H9 (cell line): ENCODE measurements around the gene LRRC41. TPM values are rescaled to one million over a fixed set of nuclear protein-coding genes. Genes with fewer than 3 reads are reported as not detected.

ENCODE experiments used
- DNase-seq: peaks from one replicate; pipeline ENCODE4 v3.0.0-alpha.2; 2017
- H2AFZ ChIP-seq: one replicate; pipeline ENCODE4 v1.6.1; 2013; ENCODE audit warnings: mild to moderate bottlenecking, low read length, control low read depth, moderate library complexity
- H2AK5ac ChIP-seq: 2 replicates; pipeline ENCODE4 v1.6.1; 2013; ENCODE audit warnings: low read length, control low read depth, mixed read lengths; ENCODE audit not compliant: insufficient read length
- H2BK120ac ChIP-seq: one replicate; pipeline ENCODE4 v1.6.1; 2013; ENCODE audit warnings: low read depth, mild to moderate bottlenecking, low read length, control low read depth, inconsistent platforms; ENCODE audit not compliant: poor library complexity, severe bottlenecking
- H2BK12ac ChIP-seq: 2 replicates; pipeline ENCODE4 v1.6.1; 2013; ENCODE audit warnings: low read length, control low read depth, mixed read lengths, low read depth; ENCODE audit not compliant: insufficient read length
- H2BK15ac ChIP-seq: 2 replicates; pipeline ENCODE4 v1.6.1; 2013; ENCODE audit warnings: low read depth, low read length, control low read depth
- H2BK20ac ChIP-seq: one replicate; pipeline ENCODE4 v1.6.1; 2013; ENCODE audit warnings: low read depth, mild to moderate bottlenecking, low read length, control low read depth, inconsistent platforms; ENCODE audit not compliant: poor library complexity, severe bottlenecking
- H2BK5ac ChIP-seq: 2 replicates; pipeline ENCODE4 v1.6.1; 2013; ENCODE audit warnings: low read length, control low read depth, mixed read lengths; ENCODE audit not compliant: insufficient read length
- H3K14ac ChIP-seq: 2 replicates; pipeline ENCODE4 v1.6.1; 2013; ENCODE audit warnings: low read length, control low read depth; ENCODE audit not compliant: insufficient read depth
- H3K18ac ChIP-seq: 2 replicates; pipeline ENCODE4 v1.6.1; 2013; ENCODE audit warnings: low read depth, mild to moderate bottlenecking, mixed read lengths, low read length, control low read depth; ENCODE audit not compliant: insufficient read length
- H3K23ac ChIP-seq: 2 replicates; pipeline ENCODE4 v1.6.1; 2013; ENCODE audit warnings: low read length, control low read depth, mixed read lengths, low read depth; ENCODE audit not compliant: insufficient read length
- H3K23me2 ChIP-seq: 2 replicates; pipeline ENCODE4 v1.6.1; 2013; ENCODE audit warnings: low read depth, mild to moderate bottlenecking, mixed read lengths, low read length, control low read depth; ENCODE audit not compliant: insufficient read length, poor library complexity, severe bottlenecking
- H3K27ac ChIP-seq: 2 replicates; pipeline ENCODE4 v1.5.1; 2013; ENCODE audit warnings: low read length, control low read depth, mixed read lengths, low read depth; ENCODE audit not compliant: insufficient read length
- H3K27me3 ChIP-seq: 2 replicates; pipeline ENCODE4 v1.6.1; 2013; ENCODE audit warnings: low read length, control low read depth, inconsistent platforms; ENCODE audit not compliant: insufficient read depth
- H3K4ac ChIP-seq: 2 replicates; pipeline ENCODE4 v1.6.1; 2013; ENCODE audit warnings: low read depth, mild to moderate bottlenecking, control low read depth, inconsistent platforms, low read length, moderate library complexity
- H3K4me1 ChIP-seq: 2 replicates; pipeline ENCODE4 v1.6.1; 2013; ENCODE audit warnings: low read length, control low read depth, inconsistent platforms; ENCODE audit not compliant: insufficient read depth
- H3K4me2 ChIP-seq: 2 replicates; pipeline ENCODE4 v1.6.1; 2013; ENCODE audit warnings: low read length, control low read depth, mixed read lengths; ENCODE audit not compliant: insufficient read length, insufficient read depth
- H3K56ac ChIP-seq: 2 replicates; pipeline ENCODE4 v1.6.1; 2013; ENCODE audit warnings: low read depth, mild to moderate bottlenecking, mixed read lengths, low read length, control low read depth; ENCODE audit not compliant: insufficient read length
- H3K79me1 ChIP-seq: 2 replicates; pipeline ENCODE4 v1.6.1; 2013; ENCODE audit warnings: low read depth, mild to moderate bottlenecking, moderate library complexity, low read length, control low read depth, inconsistent platforms; ENCODE audit not compliant: insufficient read depth, poor library complexity, severe bottlenecking
- H3K79me2 ChIP-seq: 2 replicates; pipeline ENCODE4 v1.6.1; 2013; ENCODE audit warnings: low read length, control low read depth, inconsistent platforms; ENCODE audit not compliant: insufficient read depth
- H3K9ac ChIP-seq: 2 replicates; pipeline ENCODE4 v1.6.1; 2013; ENCODE audit warnings: low read length, control low read depth, mixed read lengths; ENCODE audit not compliant: insufficient read length; ENCODE audit errors: extremely low read depth
- H3K9me3 ChIP-seq: one replicate; pipeline ENCODE4 v1.6.1; 2013; ENCODE audit warnings: low read depth, low read length, inconsistent platforms; ENCODE audit not compliant: control insufficient read depth
- H3T11ph ChIP-seq: one replicate; pipeline ENCODE4 v1.6.1; 2013; ENCODE audit warnings: mild to moderate bottlenecking, low read length, control low read depth, inconsistent platforms
- H4K20me1 ChIP-seq: one replicate; pipeline ENCODE4 v1.6.1; 2013; ENCODE audit not compliant: control insufficient read depth, insufficient read length, insufficient read depth
- H4K5ac ChIP-seq: 2 replicates; pipeline ENCODE4 v1.6.1; 2013; ENCODE audit warnings: low read depth, mild to moderate bottlenecking, mixed read lengths, low read length, control low read depth; ENCODE audit not compliant: insufficient read length
- H4K8ac ChIP-seq: replicated peaks from 2 replicates; pipeline ENCODE4 v1.6.1; 2013; ENCODE audit warnings: low read length, control low read depth, mixed read lengths, low read depth; ENCODE audit not compliant: insufficient read length
- H4K91ac ChIP-seq: 2 replicates; pipeline ENCODE4 v1.6.1; 2013; ENCODE audit warnings: low read depth, mild to moderate bottlenecking, moderate library complexity, mixed read lengths, low read length, control low read depth; ENCODE audit not compliant: insufficient read length
- H3K27ac Mint-ChIP-seq, 3 experiments: 2 replicates in 2 of 3; 3 replicates in 1 of 3; pipeline ENCODE4 v1.8.0; 2020 to 2021; ENCODE audit warnings: mixed read lengths in 3 of 3, mild to moderate bottlenecking in 1 of 3, moderate library complexity in 1 of 3
- H3K27me3 Mint-ChIP-seq: 2 replicates; pipeline ENCODE4 v1.8.0; 2021; ENCODE audit warnings: low read depth, mild to moderate bottlenecking, moderate library complexity, mixed read lengths
- H3K36me3 Mint-ChIP-seq, 3 experiments: 2 replicates in 2 of 3; 3 replicates in 1 of 3; pipeline ENCODE4 v1.8.0; 2020 to 2021; ENCODE audit warnings: low read depth in 3 of 3, mixed read lengths in 3 of 3; ENCODE audit not compliant: insufficient read depth in 1 of 3
- H3K4me1 Mint-ChIP-seq, 2 experiments: 2 replicates each; pipeline ENCODE4 v1.8.0; 2020; ENCODE audit warnings: mixed read lengths in 2 of 2
- H3K4me3 Mint-ChIP-seq, 2 experiments: 2 replicates in 1 of 2; 3 replicates in 1 of 2; pipeline ENCODE4 v1.8.0; 2020 to 2021; ENCODE audit warnings: mild to moderate bottlenecking in 2 of 2, mixed read lengths in 2 of 2, moderate library complexity in 1 of 2
- H3K9me3 Mint-ChIP-seq, 2 experiments: 2 replicates in 1 of 2; 3 replicates in 1 of 2; pipeline ENCODE4 v1.8.0; 2020; ENCODE audit warnings: mild to moderate bottlenecking in 2 of 2, mixed read lengths in 2 of 2, moderate library complexity in 1 of 2
- WGBS: extraction: QIAGEN DNeasy Blood & Tissue Kit; methylation state at CpG from one replicate; pipeline ENCODE4 v1.1.7; 2013; ENCODE audit warnings: missing lambda C conversion rate, low lambda C conversion rate, mixed read lengths; ENCODE audit not compliant: insufficient read length; ENCODE audit errors: extremely low coverage; 5-methylcytosine and 5-hydroxymethylcytosine counted together
- total RNA-seq: library from RNA; stranded (reverse); gene quantifications from 2 replicates; pipeline ENCODE4 v1.2.1, GENCODE V29; 2021
- TF ChIP-seq, protein P1 (sequence below): fragments of 200-600 bp; sonication (generic); conservative IDR thresholded peaks from 3 replicates; pipeline ENCODE4 v1.8.0; 2021; ENCODE audit warnings: antibody characterized with exemption, mild to moderate bottlenecking

Gene LRRC41
- total RNA-seq, 1 experiment from 2014 or later, result 62.6 TPM

DNA sequence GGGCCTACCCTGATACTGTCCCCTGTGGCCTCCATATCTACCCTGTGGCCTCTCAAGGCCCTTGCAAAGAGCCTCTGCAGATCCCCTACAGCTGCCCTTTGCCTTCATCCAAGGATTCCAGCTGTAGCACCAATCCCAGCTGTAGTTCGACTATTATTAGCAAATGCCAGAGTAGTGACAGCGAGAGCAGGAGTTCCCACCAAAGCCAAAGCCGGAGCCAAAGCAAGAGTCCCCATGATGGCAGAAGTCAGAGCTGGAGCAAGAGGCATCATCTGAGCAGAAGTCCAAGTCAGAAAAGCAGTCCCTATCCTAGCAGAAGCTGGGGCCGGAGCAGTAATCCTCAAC is 39.9 kb upstream of the LRRC41 start:
- TF ChIP-seq, protein P1, sequence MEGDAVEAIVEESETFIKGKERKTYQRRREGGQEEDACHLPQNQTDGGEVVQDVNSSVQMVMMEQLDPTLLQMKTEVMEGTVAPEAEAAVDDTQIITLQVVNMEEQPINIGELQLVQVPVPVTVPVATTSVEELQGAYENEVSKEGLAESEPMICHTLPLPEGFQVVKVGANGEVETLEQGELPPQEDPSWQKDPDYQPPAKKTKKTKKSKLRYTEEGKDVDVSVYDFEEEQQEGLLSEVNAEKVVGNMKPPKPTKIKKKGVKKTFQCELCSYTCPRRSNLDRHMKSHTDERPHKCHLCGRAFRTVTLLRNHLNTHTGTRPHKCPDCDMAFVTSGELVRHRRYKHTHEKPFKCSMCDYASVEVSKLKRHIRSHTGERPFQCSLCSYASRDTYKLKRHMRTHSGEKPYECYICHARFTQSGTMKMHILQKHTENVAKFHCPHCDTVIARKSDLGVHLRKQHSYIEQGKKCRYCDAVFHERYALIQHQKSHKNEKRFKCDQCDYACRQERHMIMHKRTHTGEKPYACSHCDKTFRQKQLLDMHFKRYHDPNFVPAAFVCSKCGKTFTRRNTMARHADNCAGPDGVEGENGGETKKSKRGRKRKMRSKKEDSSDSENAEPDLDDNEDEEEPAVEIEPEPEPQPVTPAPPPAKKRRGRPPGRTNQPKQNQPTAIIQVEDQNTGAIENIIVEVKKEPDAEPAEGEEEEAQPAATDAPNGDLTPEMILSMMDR, result no peak
- Histone ChIP-seq H3K18ac (no peak overlapping the region), H3K9me3 (no peaks in the 10 kb centered on the region), H3K79me1 (no peaks in the 10 kb centered on the region), H3K14ac (no peak overlapping the region), H2BK15ac (no peak overlapping the region), H2BK120ac (no peak overlapping the region), H4K5ac (no peak overlapping the region), H3K9ac (no peak overlapping the region), H2BK12ac (no peak overlapping the region), H4K91ac (no peak overlapping the region), H3K79me2 (no peaks in the 10 kb centered on the region), H2AFZ (no peak overlapping the region), H3K27ac (no peak overlapping the region), H3K4me1 (no peaks in the 10 kb centered on the region; the same call in 1 of the 2 replicates), H2AK5ac (no peak overlapping the region), H2BK5ac (no peak overlapping the region), H3K4me2 (no peak overlapping the region), H3K4ac (no peak overlapping the region), H3K27me3 (no peaks in the 10 kb centered on the region), H3T11ph (no peak overlapping the region), H4K8ac (no peak overlapping the region), H4K20me1 (no peaks in the 10 kb centered on the region), H3K56ac (no peak overlapping the region), H3K23ac (no peak overlapping the region), H3K23me2 (peaks cover 5% of the 10 kb centered on the region), H2BK20ac (no peak overlapping the region)
- H3K4me3 Mint-ChIP-seq, result no peak overlapping the region
- WGBS, result no CpG with 5 or more reads among the region's 4 CpGs
- H3K36me3 Mint-ChIP-seq, result peaks cover 20 to 61% (median 53%) of the 10 kb centered on the region in 3 experiments; a peak in 6 of 7 replicates
- H3K27ac Mint-ChIP-seq, result no peak overlapping the region
- peaks cover 20 to 23% of the 10 kb centered on the region in 2 experiments for H3K4me1 Mint-ChIP-seq
- peaks cover 0 to 3% of the 10 kb centered on the region in 2 experiments; a peak in 2 of 5 replicates for H3K9me3 Mint-ChIP-seq
- no peak for DNase-seq
- H3K27me3 Mint-ChIP-seq, result no peaks in the 10 kb centered on the region
